ENCODE measurements around the gene RAD18. TPM values are rescaled to one million over a fixed set of nuclear protein-coding genes. Genes with fewer than 3 reads are reported as not detected.
A peak's percentile ranks its signal among the peaks of the same experiment; 100 is the strongest.

Gene RAD18
- total RNA-seq, 1 donor from 2014 or later, result 6.0 TPM

DNA sequence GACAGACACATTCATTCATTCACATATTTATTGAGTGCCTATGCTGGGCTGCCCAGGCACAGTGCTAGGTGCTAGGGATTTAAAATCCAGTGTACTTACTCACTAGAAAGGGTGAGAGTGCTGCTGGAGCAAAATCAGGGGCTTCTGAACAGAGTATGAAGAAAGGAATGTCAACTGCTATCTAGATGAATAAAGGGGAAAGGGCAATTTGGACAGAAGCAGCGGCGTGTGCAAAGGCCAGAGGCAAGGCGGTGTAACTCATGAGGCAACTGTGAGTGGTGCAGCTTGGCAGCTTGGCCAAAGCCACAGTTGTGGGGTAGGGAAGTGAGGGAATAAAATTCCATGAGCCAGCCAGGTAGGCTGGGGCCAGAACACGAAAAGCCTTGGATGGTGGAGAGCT lies 76.7 kb downstream of the RAD18 start:
- Histone ChIP-seq H3K4me2 (ENCODE audit: low read length) (peak overlapping the region; percentile 0), H3K4me3 (ENCODE audit: insufficient read depth, low read depth, low read length) (no peak overlapping the region), H3K9ac (ENCODE audit: low read length) (peak overlapping the region; percentile 74), H3K4me1 (ENCODE audit: insufficient read depth, low read length) (peaks cover 49% of the 10 kb centered on the region), H3K9me3 (ENCODE audit: insufficient read depth, low read depth, low read length) (no peaks in the 10 kb centered on the region), H4K20me1 (ENCODE audit: insufficient read depth, low read length) (no peaks in the 10 kb centered on the region), H3K27me3 (ENCODE audit: insufficient read depth, low read length) (no peaks in the 10 kb centered on the region), H2AFZ (ENCODE audit: low read depth, low read length) (no peak overlapping the region), H3K27ac (ENCODE audit: low read depth, low read length) (peak overlapping the region; percentile 94), H3K79me2 (ENCODE audit: insufficient read depth, low read length) (no peaks in the 10 kb centered on the region), H3K36me3 (ENCODE audit: insufficient read depth, low read length) (no peaks in the 10 kb centered on the region)
- FAIRE-seq (no peak), DNase-seq (ENCODE audit: low read depth) (peak; percentile 80)
- Mint-ChIP-seq H3K36me3 (ENCODE audit: low read depth, unreplicated experiment) (peaks cover 10% of the 10 kb centered on the region), H3K9me3 (ENCODE audit: unreplicated experiment) (peaks cover 3% of the 10 kb centered on the region), H3K4me3 (ENCODE audit: unreplicated experiment) (peak overlapping the region; percentile 17), H3K27ac (ENCODE audit: unreplicated experiment) (peak overlapping the region; percentile 44), H3K4me1 (ENCODE audit: low read depth, unreplicated experiment) (peaks cover 47% of the 10 kb centered on the region), H3K27me3 (ENCODE audit: low read depth, unreplicated experiment) (no peaks in the 10 kb centered on the region)
- no peak for TF ChIP-seq CTCF (IDR thresholded peaks at IDR 0.05; ENCODE audit: insufficient read depth, low read depth, low read length)
- no peak for TF ChIP-seq EZH2 (IDR thresholded peaks at IDR 0.05; ENCODE audit: insufficient read depth, low read length)

GRCh38 chr3:8885536-8886316 lies 77.5 kb downstream of the RAD18 start:
- FAIRE-seq, result no peak

More at GRCh38 chr3:8885536-8886316, 77.5 kb downstream of the RAD18 start:
- H3K4me1 ChIP-seq (ENCODE audit: insufficient read depth, low read length), result peaks cover 44% of the 10 kb centered on the region
- no peak overlapping the region for H2AFZ ChIP-seq (ENCODE audit: low read depth, low read length)
- H3K36me3 ChIP-seq (ENCODE audit: insufficient read depth, low read length), result peaks cover 6% of the 10 kb centered on the region
- Mint-ChIP-seq H3K36me3 (ENCODE audit: low read depth, unreplicated experiment) (peaks cover 10% of the 10 kb centered on the region), H3K9me3 (ENCODE audit: unreplicated experiment) (peaks cover 3% of the 10 kb centered on the region), H3K4me1 (ENCODE audit: low read depth, unreplicated experiment) (peaks cover 44% of the 10 kb centered on the region), H3K27ac (ENCODE audit: unreplicated experiment) (peak overlapping the region; percentile 44), H3K4me3 (ENCODE audit: unreplicated experiment) (no peak overlapping the region), H3K27me3 (ENCODE audit: low read depth, unreplicated experiment) (no peaks in the 10 kb centered on the region)
- peak overlapping the region; percentile 0 for H3K4me2 ChIP-seq (ENCODE audit: low read length)
- no peaks in the 10 kb centered on the region for H3K79me2 ChIP-seq (ENCODE audit: insufficient read depth, low read length)
- H3K9ac ChIP-seq (ENCODE audit: low read length), result peak overlapping the region; percentile 74
- TF ChIP-seq CTCF (IDR thresholded peaks at IDR 0.05; ENCODE audit: insufficient read depth, low read depth, low read length), result no peak
- TF ChIP-seq EZH2 (IDR thresholded peaks at IDR 0.05; ENCODE audit: insufficient read depth, low read length), result no peak
- H3K27ac ChIP-seq (ENCODE audit: low read depth, low read length), result peak overlapping the region; percentile 94
- H3K27me3 ChIP-seq (ENCODE audit: insufficient read depth, low read length), result no peaks in the 10 kb centered on the region
- no peaks in the 10 kb centered on the region for H3K9me3 ChIP-seq (ENCODE audit: insufficient read depth, low read depth, low read length)
- no peak overlapping the region for H3K4me3 ChIP-seq (ENCODE audit: insufficient read depth, low read depth, low read length)
- peak; percentile 58 for DNase-seq (ENCODE audit: low read depth)
- no peaks in the 10 kb centered on the region for H4K20me1 ChIP-seq (ENCODE audit: insufficient read depth, low read length)

All from astrocyte (in vitro differentiated cells and primary cell).